HG03354 (cell line): Measurements from ENCODE around the gene MOB2.
A peak's percentile ranks its signal among the peaks of the same experiment; 100 is the strongest.

Experiments used
- ATAC-seq: cut with Tn5 transposase; IDR thresholded peaks from one replicate; pipeline ENCODE4 v1.9.1; 2021; ENCODE audit warnings: mild to moderate bottlenecking; ENCODE audit not compliant: unreplicated experiment, poor library complexity, severe bottlenecking

The MOB2 gene, protein sequence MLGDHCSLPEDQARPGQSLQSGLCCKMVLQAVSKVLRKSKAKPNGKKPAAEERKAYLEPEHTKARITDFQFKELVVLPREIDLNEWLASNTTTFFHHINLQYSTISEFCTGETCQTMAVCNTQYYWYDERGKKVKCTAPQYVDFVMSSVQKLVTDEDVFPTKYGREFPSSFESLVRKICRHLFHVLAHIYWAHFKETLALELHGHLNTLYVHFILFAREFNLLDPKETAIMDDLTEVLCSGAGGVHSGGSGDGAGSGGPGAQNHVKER

DNA sequence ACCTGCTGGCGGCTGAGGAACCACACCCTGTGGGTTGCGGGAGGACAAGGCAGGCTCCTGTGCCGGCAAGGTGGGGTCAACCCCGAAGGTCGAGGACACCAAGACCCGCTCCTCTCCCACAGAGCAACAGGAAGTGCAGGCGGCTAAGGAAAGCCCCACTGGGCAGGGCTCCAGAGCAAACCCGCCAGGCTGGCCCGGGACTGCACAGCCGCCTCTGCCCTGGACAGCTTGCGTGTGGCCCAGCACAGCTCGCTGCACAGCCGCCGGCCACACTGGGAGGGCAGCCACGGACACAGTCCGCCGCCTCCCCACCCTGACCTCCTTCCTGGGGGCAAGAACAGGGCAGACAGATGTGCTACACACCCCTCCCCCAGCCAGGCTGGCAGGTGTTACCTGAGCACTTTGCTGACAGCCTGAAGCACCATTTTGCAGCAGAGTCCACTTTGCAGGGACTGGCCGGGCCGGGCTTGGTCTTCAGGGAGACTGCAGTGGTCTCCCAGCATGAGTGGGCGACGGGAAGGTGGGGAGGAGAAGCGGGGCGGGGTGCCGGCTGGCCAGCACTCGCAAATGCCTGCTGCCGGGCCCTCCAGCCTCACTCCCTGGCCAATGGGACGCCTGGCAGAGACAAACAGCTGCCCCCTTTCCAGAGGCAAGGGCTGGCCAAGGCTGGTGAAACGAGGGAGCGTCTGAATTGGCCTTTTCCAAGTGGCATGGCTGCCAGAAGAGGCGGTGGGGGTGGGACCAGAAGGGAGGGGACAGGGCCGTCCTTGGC is at the start of gene MOB2:
Gene MOB2 (minus strand): TSS at position 726 of the 772 bp plus-strand sequence. CDS start 223 bp downstream, at position 503.
- ATAC-seq: no peak

DNA sequence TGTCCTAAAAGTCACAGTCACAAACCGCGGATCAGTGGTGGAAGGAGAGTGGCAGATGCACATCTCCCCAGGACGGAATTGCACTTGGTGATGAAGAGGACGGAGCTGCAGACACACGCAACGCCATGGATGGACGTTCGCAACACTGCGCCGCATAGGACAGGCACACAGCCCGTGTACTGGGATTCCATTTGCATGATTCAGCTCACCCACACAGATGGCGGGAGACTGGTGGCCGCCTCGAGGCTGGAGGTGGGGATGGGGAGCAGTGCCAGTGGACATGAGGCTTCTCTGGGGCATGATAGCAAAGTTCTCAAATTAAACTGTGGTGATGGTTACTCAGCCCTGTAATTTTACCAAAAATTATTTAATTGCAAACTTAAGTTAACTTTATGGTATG is 48.1 kb upstream of the MOB2 start:
- ATAC-seq: no peak

DNA sequence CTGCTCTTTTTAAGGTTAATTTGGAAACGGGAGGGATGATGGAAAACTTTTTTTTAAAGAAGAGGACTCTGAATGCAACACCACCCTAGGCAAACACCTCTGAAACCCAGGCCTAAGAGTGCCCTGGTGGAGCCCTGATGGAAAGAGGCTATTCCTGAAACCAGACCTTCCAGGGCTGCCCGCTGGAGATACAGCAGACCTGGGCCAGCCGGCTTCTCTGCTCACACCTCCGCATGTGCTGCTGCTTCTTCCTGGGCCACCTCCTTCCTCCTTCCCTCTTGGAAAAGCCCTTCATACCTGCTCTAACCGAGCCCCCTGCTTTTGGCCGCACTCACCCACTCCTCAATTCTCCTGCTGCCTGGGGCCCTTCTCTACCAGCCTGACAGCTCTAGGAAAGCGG is 47.6 kb upstream of the MOB2 start:
- ATAC-seq: no peak

DNA sequence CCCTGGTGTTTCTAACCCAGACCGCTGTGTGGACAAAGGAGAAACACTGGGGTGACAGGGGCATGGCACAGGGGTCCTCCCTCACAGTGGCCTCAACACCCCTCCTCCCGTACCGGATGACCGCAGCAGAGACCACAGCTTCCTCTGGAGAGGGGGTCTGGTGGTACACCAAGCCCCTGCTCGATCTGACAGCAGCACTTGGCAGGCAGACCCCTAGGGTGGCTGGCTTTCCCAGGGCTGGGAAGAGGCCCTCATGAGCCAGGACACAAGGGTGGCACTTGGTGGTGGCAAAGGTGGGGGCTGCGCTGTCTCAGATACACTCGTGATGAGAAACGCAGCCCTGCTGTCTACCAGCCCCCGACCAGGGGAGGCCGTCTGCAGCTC is 46.8 kb upstream of the MOB2 start:
- ATAC-seq: no peak

DNA sequence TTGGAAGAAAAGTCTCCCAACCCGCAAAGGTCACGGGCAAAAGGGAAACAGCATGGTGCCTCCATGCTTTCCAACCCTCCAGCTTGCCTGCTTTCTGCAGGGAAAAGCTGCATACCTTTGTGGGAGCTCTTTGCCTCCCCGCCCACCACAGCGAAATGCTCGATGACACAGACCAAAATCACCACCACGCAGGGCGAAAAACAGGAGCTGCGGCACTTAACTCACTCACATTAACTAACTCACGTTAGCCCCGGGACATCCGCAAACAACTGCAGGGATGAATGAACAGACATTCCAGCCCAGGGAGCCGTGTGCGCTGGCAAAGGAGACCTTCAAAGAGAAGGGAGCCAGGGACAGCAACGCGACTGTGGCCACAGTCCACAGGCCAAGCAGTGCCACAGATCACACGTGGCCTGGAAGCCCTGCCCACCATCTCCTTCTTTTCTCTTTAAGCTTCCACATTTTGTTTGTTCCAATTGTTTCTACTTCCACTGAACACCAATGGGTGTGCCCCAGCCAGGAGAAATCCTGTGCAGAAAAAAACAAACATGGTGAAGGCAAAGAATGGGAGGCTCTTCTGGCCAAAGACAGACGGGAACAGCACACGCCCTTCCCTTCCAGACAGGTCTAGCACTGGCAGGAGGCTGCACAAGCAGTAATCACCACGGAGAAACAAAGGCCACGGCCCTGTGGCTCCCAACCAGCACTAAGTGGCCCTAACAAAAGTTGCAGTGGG is 46.2 kb upstream of the MOB2 start:
- ATAC-seq: no peak

DNA sequence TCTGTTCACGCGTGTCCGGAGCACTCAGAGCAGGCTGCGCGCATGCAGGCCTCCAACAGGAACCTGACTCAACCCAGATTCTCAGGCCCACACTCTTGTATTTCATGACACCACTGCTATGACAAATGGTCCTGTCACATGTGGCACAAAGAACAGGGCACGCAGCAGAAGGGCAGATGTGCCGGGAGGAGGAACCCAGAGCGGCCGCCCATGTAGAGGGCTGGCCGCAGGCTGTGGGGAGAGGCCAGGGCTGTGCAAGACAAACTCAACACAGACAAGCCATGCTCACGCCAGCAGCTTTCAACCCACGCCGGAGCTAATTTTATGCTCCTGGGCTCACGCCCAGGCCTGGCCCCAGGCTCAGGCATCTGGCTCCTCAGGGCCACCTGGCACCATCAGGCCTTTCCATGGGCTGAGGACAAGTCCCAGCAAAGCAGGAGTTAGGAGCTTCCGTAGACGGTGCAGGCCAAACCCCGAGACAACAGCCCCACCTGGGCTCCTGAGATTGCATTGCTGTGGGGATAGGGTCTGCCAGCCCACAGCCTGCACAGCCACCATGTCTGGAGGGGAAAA is 45.5 kb upstream of the MOB2 start:
- ATAC-seq: no peak

DNA sequence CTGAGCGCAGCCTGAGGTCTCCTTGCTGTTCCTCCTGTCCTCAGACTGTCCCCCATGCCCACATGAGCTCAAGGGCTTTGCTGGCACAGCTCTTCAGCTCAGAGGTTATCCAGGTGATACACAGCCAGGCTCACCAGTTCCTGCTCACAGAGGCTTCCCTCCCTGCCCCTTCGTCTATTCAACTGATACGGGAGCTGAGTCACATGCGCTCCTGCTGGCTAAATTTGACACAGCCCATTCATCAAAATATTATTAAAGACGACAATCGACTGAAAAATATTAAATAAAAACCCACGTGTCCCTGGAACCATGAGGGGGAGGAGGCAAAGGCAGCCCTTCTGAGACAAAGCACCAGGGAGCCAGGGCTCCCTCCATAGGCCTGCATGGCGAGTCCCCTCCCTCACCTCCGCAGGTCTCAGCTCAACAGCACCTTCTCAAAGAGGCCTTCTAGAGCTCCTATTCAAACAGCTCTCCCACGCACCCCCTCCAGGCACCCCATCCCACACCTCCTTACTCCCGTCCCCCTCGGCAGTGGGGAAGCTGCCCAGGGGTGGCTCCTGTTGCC is 45.0 kb upstream of the MOB2 start:
- no peak for ATAC-seq

DNA sequence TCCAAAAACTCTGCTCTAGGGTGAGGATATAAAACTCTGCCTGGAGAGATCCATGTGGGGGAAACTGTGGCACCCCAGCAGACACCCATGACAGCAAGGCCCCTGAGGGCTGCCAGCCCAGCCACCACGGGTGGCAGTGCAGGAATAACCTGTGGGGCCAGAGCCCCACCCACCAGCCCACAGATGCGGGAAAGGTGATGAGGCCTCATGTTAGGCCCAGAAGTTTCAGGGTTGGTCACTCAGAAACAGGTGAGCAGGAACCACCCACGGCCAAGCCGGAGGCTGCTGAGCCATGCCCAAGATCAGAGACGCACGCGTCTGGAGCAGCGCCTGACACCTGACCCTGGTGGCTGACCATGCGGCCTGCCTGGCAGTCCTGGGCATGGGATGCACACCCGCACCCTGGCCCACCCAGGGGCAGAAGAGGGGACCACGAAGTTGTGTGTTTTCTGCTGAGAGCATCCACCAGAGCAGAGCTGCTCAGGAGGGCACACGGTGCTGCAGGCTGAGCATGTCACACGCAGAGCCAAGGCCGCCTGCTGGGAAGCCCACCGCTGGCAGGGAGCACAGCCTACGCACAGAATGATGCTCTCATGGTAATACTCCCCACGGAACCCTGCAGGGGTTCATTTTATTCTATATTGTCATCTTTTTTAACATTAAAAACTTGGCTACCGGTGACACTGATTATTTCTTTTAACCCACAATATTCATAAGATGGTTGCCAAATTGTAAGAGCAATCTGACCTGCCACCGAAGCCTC is 44.3 kb upstream of the MOB2 start:
- no peak for ATAC-seq

DNA sequence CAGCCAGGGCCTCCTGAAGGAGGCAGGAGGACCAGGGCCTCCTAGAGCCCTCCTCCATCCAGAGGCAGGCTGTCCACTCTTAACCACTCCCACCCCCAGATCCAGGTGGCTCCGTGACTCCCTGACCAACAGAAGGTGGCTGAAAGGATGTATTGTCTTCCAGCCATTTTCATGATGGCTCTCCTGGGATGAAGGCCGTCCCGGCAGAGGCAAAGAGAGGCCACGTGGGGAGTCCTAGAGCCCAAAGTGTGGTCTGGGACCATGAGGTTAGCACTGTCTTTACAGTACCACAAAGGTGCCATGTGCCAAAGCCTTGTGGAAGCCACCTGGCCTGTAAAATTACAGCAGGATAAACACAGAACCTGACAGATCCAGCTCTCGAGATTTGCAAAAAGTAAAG is 43.2 kb upstream of the MOB2 start:
- no peak for ATAC-seq

DNA sequence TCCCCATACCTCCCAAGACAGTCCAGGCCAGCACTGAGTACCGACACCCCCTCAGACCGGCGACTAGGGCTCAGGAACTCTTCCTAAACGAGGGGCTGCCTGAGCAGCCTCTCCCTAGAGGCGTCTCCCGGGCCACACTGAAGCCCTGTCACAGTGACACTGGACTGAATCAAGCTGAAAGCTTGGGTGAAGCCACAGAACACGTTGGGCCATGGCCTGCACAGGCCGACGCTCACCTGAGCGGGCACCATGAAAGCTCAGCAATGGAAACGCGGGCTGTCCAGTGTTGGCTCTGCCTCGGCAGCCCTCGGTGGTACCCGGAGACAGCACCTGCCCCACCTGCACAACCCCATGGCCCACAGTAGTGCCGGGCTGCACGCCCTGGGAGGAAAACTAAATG is 42.7 kb upstream of the MOB2 start:
- no peak for ATAC-seq

DNA sequence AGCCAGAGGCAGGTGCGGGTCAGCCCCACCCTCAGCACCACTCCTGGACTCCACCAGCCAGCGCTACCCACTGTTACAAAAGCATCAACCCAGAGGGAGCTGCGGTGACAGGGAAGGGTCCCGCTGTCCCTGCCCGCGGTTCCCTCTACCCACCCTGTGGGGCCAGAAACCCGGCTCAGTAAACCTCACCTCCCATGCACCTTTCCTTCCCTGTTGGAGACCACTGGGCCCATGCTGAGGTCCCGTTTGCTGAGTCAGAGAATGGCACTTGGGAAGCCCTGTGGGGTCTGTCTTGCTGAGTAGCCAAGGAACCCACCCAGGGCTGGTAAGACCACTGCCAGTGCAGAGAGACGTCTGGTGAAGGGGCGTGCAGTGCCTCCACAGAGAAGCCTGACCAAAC is 42.1 kb upstream of the MOB2 start:
- no peak for ATAC-seq

DNA sequence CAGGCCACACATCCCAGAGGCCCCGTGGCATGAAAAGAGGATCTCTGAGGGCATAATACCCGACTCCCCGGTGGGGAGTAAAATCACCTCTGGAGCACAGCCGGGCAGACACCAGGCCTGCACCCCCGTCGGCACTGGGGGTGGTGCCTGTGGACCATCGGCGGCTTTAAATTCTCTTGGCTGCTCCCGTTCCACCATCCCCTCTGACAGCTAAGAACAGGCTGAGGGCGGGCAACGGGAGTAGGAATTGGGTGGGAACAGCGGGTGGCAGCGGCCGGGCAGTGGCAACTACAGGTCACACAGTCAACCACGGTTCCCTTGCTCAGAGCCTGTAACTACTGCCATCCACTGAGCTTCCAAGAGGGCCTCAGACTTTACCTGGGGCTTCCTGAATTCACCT is 40.2 kb upstream of the MOB2 start:
- ATAC-seq: no peak

DNA sequence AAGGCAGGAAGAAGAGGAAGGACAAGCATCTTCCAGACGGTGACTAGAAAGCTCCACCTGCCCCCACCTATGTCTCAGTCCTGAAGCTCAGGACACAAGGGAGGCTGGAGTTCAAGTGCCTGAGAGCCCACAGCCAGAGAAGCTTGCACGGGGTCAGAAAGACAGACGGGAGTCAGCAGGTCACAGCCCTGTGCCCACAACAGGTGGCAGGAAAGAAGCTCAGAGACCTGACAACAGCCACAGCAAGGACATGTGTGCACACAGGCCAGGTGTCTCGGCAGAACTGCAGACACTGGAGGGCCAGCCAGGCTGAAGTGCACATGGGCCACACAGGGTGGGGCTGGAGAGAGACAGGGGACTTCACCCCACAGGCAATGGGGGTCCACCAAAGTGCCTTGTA is 37.2 kb upstream of the MOB2 start:
- no peak for ATAC-seq

DNA sequence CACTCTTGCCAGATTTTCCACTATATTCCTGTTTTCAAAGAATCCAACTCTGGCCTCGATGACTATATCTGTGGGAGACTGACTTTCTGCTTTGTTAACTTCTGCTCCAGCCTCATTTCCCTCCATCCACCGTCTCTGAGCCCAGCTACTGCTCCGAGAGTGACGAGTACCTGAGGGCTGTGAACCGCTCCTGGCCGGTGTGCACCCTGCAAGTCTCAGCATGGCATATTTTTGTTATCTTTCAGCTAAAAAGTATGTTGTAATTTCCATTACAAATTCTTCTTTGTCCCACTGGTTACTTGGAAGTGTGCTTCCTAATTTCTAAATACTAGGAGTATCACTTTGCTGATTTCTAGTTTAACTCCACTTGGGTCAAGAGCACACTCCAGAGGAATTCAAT is 36.5 kb upstream of the MOB2 start:
- ATAC-seq: no peak

DNA sequence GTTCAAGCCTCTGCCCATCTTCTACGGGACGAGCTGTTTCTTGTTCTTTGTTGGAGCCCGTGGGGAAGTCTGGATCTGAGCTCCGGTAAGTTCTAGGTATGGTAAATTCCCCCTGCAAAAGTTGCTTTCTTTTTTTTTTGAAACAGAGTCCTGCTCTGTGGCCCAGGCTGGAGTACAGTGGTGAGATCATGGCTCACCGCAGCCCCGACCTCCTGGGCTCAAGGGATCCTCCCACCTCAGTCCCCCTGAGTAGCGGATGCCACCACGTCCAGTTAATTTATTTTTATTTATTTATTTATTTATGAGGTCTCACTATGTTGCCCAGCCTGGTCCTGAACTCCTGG is 35.5 kb upstream of the MOB2 start:
- no peak for ATAC-seq

DNA sequence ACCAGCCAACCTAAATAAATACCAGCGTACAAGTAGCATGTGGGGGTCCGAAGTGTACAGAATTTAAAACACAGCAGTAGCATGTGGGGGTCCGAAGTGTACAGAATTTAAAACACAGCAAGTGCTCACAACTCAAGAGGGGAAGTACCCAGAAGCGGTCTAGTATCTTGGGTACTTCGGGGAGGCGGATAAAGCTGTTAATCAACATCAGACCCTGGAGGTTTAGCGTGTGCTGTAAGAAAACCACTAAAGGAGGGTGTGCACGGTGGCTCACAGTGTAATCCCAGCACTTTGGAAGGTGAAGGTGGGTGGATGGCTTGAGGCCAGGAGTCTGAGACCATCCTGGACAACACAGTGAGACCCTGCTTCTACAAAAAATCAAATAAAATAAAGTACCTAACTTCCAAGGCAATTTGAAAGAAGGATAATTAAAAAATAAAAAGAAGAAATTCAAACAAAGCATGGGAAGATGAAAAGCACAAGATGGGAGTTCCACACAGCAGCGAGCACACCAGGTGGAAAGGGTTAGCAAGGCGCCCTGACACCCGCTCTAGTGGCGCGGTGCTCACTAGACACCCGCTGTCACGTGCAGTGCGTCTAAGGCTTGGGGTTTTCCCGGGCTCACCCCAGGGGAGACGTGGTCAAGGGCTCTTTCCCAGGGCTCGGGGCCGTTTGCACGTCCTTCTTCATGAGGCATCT is 35.0 kb upstream of the MOB2 start:
- ATAC-seq: peak; percentile 82

DNA sequence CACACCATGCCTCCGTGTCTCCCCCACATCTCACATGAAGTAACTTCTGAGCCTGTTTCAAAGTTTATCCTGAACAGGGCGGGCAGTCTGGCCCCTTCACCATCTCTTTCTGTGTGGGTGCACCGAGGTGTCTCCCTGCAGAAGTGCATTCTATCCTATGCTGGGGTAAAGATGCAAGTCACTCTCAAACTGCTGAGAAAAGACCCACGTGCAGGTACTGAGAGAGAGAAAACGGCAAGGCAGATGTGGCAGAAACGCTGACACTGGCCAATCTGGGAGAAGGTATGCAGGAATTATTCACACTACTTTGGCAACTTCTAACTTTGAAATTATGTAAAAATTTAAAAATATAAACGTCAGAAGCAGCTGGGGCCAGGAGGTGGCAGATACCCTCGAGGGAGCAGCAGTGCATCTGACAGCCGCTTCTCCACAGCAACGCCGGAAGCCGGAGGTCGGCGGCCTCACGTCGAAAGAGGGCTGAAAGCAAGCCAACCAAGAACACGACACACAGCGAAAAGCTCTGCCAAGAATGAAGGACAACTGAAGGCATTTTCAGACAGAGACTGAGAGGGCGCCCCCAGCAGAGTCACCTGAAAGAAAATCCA is 34.2 kb upstream of the MOB2 start:
- no peak for ATAC-seq

DNA sequence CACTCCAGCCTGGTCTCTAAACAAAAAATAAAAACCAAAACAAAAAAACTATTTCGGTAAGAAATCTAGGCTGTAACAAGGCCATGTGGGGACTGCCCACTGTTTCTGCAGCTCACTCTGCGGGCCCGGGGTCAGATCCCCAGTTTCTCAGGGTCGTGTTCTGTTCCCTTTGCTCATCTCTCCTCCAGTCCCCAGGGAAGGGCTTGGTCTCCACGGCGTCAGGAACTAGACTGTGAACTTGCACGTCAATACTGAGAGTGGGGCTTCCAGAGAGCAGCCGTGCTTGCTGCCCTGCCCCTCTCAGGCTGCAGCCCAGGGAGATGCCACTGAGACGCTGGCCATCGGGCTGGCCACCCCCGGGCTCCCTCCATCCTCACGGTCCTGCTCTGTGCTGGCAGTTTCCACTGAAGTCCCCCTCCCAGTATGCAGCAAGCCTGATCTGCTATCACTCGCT is 33.7 kb upstream of the MOB2 start:
- ATAC-seq: no peak
